ENCODE data around the gene SYCE3.

Gene SYCE3

GRCh38 chr22:50553310-50553709 is 9.4 kb downstream of the SYCE3 start:
- Histone ChIP-seq H3K4me1 (ENCODE audit: insufficient read depth, insufficient read length) (no peaks in the 10 kb centered on the region), H3K36me3 (ENCODE audit: insufficient read depth, insufficient read length, low read length) (no peaks in the 10 kb centered on the region), H3K9me3 (ENCODE audit: insufficient read depth, low read length) (no peaks in the 10 kb centered on the region), H3K4me3 (ENCODE audit: insufficient read length, low read depth) (no peak overlapping the region), H3K9ac (ENCODE audit: insufficient read length, low read depth) (no peak overlapping the region), H3K27me3 (ENCODE audit: insufficient read depth, insufficient read length) (no peaks in the 10 kb centered on the region)
- TF ChIP-seq YY1 (IDR thresholded peaks at IDR 0.05; ENCODE audit: insufficient read depth, insufficient read length) (no peak), SUZ12 (IDR thresholded peaks at IDR 0.05; ENCODE audit: extremely low read depth, insufficient read depth, insufficient read length) (no peak), ZNF274 (IDR thresholded peaks at IDR 0.05; ENCODE audit: low read depth, low read length) (no peak)
- no peak for DNase-seq (ENCODE audit: low read depth, low spot score)

- H3K4me1 ChIP-seq (ENCODE audit: insufficient read depth, insufficient read length) = no peaks in the 10 kb centered on the region
- TF ChIP-seq ZNF274 (IDR thresholded peaks at IDR 0.05; ENCODE audit: low read depth, low read length) = no peak
- no peak for TF ChIP-seq SUZ12 (IDR thresholded peaks at IDR 0.05; ENCODE audit: extremely low read depth, insufficient read depth, insufficient read length)
- no peak for TF ChIP-seq YY1 (IDR thresholded peaks at IDR 0.05; ENCODE audit: insufficient read depth, insufficient read length)
- DNase-seq (ENCODE audit: low read depth, low spot score) = no peak
- no peak overlapping the region for H3K9ac ChIP-seq (ENCODE audit: insufficient read length, low read depth)
- H3K9me3 ChIP-seq (ENCODE audit: insufficient read depth, low read length) = no peaks in the 10 kb centered on the region
- H3K36me3 ChIP-seq (ENCODE audit: insufficient read depth, insufficient read length, low read length) = no peaks in the 10 kb centered on the region
- no peaks in the 10 kb centered on the region for H3K27me3 ChIP-seq (ENCODE audit: insufficient read depth, insufficient read length)
- H3K4me3 ChIP-seq (ENCODE audit: insufficient read length, low read depth) = no peak overlapping the region
Observed at GRCh38 chr22:50551160-50551752, 11.5 kb downstream of the SYCE3 start.

GRCh38 chr22:50550395-50550794 is 12.3 kb downstream of the SYCE3 start:
- Histone ChIP-seq H3K9ac (ENCODE audit: insufficient read length, low read depth) (no peak overlapping the region), H3K27me3 (ENCODE audit: insufficient read depth, insufficient read length) (no peaks in the 10 kb centered on the region), H3K36me3 (ENCODE audit: insufficient read depth, insufficient read length, low read length) (no peaks in the 10 kb centered on the region), H3K4me1 (ENCODE audit: insufficient read depth, insufficient read length) (no peaks in the 10 kb centered on the region), H3K9me3 (ENCODE audit: insufficient read depth, low read length) (no peaks in the 10 kb centered on the region), H3K4me3 (ENCODE audit: insufficient read length, low read depth) (no peak overlapping the region)
- no peak for DNase-seq (ENCODE audit: low read depth, low spot score)
- TF ChIP-seq SUZ12 (IDR thresholded peaks at IDR 0.05; ENCODE audit: extremely low read depth, insufficient read depth, insufficient read length) (no peak), YY1 (IDR thresholded peaks at IDR 0.05; ENCODE audit: insufficient read depth, insufficient read length) (no peak), ZNF274 (IDR thresholded peaks at IDR 0.05; ENCODE audit: low read depth, low read length) (no peak)

- TF ChIP-seq YY1 (IDR thresholded peaks at IDR 0.05; ENCODE audit: insufficient read depth, insufficient read length) (no peak), SUZ12 (IDR thresholded peaks at IDR 0.05; ENCODE audit: extremely low read depth, insufficient read depth, insufficient read length) (no peak), ZNF274 (IDR thresholded peaks at IDR 0.05; ENCODE audit: low read depth, low read length) (no peak)
- H3K36me3 ChIP-seq (ENCODE audit: insufficient read depth, insufficient read length, low read length) = no peaks in the 10 kb centered on the region
- H3K9ac ChIP-seq (ENCODE audit: insufficient read length, low read depth) = no peak overlapping the region
- no peak overlapping the region for H3K4me3 ChIP-seq (ENCODE audit: insufficient read length, low read depth)
- DNase-seq (ENCODE audit: low read depth, low spot score) = no peak
- no peaks in the 10 kb centered on the region for H3K9me3 ChIP-seq (ENCODE audit: insufficient read depth, low read length)
- H3K27me3 ChIP-seq (ENCODE audit: insufficient read depth, insufficient read length) = peaks cover 11% of the 10 kb centered on the region
- H3K4me1 ChIP-seq (ENCODE audit: insufficient read depth, insufficient read length) = no peaks in the 10 kb centered on the region
Observed at GRCh38 chr22:50548921-50549790, 13.6 kb downstream of the SYCE3 start.

GRCh38 chr22:50548040-50548920 is 14.4 kb downstream of the SYCE3 start:
- DNase-seq (ENCODE audit: low read depth, low spot score) = no peak

GRCh38 chr22:50547263-50547985 is 15.3 kb downstream of the SYCE3 start:
- DNase-seq (ENCODE audit: low read depth, low spot score) = no peak
- H3K36me3 ChIP-seq (ENCODE audit: insufficient read depth, insufficient read length, low read length) = no peaks in the 10 kb centered on the region
- H3K9me3 ChIP-seq (ENCODE audit: insufficient read depth, low read length) = no peaks in the 10 kb centered on the region
- H3K4me3 ChIP-seq (ENCODE audit: insufficient read length, low read depth) = no peak overlapping the region
- no peaks in the 10 kb centered on the region for H3K4me1 ChIP-seq (ENCODE audit: insufficient read depth, insufficient read length)
- no peak overlapping the region for H3K9ac ChIP-seq (ENCODE audit: insufficient read length, low read depth)
- TF ChIP-seq ZNF274 (IDR thresholded peaks at IDR 0.05; ENCODE audit: low read depth, low read length) = no peak
- TF ChIP-seq SUZ12 (IDR thresholded peaks at IDR 0.05; ENCODE audit: extremely low read depth, insufficient read depth, insufficient read length) = no peak
- TF ChIP-seq YY1 (IDR thresholded peaks at IDR 0.05; ENCODE audit: insufficient read depth, insufficient read length) = no peak
- H3K27me3 ChIP-seq (ENCODE audit: insufficient read depth, insufficient read length) = peaks cover 11% of the 10 kb centered on the region

More at GRCh38 chr22:50548040-50548920, 14.4 kb downstream of the SYCE3 start:
- no peaks in the 10 kb centered on the region for H3K4me1 ChIP-seq (ENCODE audit: insufficient read depth, insufficient read length)
- no peaks in the 10 kb centered on the region for H3K36me3 ChIP-seq (ENCODE audit: insufficient read depth, insufficient read length, low read length)
- TF ChIP-seq ZNF274 (IDR thresholded peaks at IDR 0.05; ENCODE audit: low read depth, low read length) (no peak), YY1 (IDR thresholded peaks at IDR 0.05; ENCODE audit: insufficient read depth, insufficient read length) (no peak), SUZ12 (IDR thresholded peaks at IDR 0.05; ENCODE audit: extremely low read depth, insufficient read depth, insufficient read length) (no peak)
- H3K9me3 ChIP-seq (ENCODE audit: insufficient read depth, low read length) = no peaks in the 10 kb centered on the region
- no peak overlapping the region for H3K4me3 ChIP-seq (ENCODE audit: insufficient read length, low read depth)
- no peak overlapping the region for H3K9ac ChIP-seq (ENCODE audit: insufficient read length, low read depth)
- H3K27me3 ChIP-seq (ENCODE audit: insufficient read depth, insufficient read length) = peaks cover 11% of the 10 kb centered on the region

All from NT2/D1 (cell line).